ENCODE measurements around the gene DYDC2.
A peak's percentile ranks its signal among the peaks of the same experiment; 100 is the strongest.
"Not testable (repeated sequence)": the region's sequence is repeated elsewhere in the genome, so short reads cannot be mapped to it uniquely, and the experiment has no call there.

DYDC2 gene, protein sequence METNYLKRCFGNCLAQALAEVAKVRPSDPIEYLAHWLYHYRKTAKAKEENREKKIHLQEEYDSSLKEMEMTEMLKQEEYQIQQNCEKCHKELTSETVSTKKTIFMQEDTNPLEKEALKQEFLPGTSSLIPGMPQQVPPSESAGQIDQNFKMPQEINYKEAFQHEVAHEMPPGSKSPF

DNA sequence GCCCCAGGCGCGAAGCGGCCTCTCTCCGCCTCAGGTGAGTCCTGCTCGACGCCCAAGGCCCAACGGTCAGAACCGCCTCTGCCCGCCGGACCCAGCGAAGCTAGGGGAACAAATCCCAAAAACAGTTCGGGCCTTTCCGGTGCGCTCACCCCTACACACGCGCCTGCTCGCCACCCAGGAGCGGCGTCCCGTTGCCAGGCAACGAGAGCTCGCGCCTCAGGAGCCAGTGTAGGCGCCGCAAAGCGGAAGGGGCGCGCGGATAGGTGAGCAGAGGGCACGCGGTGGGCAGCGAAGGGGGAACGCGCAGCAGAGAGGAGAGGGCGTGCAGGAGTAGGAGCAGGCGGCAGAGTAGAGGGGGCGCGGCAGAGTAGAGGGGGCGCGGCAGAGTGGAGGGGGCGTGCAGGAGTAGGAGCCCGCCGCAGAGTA, at the start of gene DYDC2, which contains the start of gene DYDC1:
Gene DYDC2 (plus strand): TSS at position 219 of the 426 bp plus-strand sequence. CDS start 5,663 bp downstream, outside the sequence.
Gene DYDC1 (minus strand): TSS at position 193 of the 426 bp plus-strand sequence. CDS start 4,154 bp downstream, outside the sequence.
- DNase-seq (ENCODE audit: low spot score) (no peak), FAIRE-seq (no peak)

DNA sequence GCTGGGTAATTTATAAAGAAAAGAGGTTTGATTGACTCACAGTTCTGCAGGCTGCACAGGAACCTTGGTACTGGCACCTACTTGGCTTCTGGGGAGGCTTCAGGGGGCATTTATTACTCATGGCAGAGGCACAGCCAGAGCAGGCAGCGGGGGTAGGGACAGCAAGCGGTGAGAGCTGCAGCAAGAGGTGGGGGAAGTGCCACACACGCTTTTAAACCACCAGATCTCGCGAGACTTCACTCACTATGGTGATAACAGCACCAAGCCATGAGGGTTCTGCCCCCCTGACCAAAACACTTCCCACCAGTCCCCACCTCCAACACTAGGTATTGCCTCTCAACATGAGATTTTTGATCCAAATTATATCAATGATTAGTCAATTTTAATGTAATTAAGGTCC, 43.1 kb upstream of the DYDC2 start:
- FAIRE-seq (no peak), DNase-seq (ENCODE audit: low spot score) (no peak)

DNA sequence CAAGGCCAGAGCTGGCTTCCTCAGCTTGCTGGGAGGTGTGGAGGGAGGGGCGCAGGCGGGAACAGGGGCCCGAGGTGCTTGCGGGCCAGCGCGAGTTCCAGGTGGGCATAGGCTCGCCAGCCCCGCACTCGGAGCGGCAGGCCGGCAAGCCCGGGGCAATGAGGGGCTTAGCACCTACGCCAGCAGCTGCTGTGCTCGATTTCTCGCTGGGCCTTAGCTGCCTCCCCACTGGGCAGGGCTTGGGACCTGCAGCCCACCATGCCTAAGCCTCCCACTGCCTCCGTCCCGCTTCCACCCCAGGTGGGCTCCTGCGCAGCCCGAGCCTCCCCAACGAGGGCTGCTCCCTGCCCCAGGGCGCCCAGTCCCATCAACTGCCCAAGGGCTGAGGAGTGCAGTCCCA, 41.2 kb upstream of the DYDC2 start:
- FAIRE-seq (no peak), DNase-seq (ENCODE audit: low spot score) (no peak)

DNA sequence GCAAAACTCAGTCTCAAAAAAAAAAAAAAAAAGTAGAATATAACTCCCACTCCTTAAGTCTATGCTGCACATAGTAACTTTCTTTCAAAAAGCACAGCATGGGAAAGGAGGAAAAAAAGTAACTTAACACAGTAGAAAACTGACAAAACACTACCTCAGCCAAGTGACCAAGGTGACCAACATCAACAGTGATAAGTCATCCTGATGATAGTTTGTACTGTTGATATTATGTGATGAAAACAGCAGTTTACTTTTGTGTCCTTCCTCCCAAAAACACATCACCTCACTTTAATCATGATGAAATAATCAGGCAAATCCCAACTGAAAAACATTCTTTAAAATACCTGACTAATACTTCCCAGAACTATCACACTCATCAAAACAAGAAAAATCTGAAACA, 37.8 kb upstream of the DYDC2 start:
- FAIRE-seq (no peak), DNase-seq (ENCODE audit: low spot score) (no peak)

DNA sequence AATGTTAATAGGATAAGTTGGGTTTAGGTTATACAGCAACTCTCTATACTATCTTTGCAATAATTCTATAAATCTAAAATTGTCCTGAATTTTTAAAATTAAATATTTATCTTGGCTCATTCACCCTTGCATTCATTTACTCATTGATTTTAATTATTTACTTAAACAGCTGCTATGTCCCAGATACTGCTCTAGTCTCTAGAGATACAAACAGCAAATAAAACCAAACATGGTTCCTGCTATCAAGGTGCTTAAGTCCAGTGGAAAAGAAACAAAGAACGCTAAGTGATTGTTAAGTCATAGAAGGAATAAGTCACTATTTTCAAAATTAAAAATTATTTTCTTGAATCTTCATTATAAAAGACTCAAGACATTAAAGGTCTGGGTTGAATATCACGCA, 37.3 kb upstream of the DYDC2 start:
- FAIRE-seq (no peak), DNase-seq (ENCODE audit: low spot score) (no peak)

DNA sequence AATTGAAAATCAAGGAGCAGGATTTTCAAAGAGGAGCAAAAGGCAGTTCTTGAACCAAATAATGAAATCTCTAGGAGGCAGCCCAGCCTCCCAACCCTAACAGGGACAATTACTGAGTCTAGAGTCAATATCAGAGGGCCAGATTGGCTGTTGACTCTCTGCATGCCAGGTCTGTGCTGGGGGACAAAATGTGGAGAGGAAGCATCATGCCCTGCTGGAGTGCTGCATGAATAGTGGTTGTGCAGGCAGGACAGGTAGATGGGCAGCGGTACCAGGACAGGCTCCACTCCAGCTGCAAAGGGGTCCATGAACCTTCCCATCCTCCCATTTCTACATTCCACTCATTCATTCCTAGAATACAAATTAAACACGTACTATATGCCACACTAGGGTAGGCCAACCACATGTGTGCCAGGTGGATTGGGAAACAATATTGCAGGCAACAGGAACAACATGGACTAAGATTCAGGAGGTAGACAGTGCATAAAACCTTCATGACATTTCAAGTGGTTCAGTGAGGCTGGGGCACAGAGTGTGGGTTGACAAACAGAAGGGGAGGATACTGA, 36.8 kb upstream of the DYDC2 start:
- no peak for FAIRE-seq
- DNase-seq (ENCODE audit: low spot score) = no peak

DNA sequence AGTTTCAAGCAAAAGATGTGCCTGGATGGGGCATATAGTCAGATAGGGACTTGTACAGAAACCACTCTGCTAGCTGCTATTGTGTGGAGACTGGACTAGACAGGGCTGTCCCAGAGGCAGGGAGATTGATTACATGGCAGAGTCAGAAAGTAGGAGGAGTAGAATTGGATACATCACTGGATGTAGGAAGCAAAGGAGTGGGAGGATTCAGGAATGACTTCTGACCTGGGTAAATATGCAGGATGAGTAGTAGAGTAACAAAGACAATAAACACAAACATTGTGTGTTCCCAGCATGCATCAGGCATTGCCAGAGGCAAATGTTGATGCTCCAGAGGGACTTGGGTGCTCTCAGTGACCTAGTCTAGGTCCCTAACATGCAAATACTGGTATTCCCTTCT, 36.2 kb upstream of the DYDC2 start:
- FAIRE-seq (no peak), DNase-seq (ENCODE audit: low spot score) (no peak)

DNA sequence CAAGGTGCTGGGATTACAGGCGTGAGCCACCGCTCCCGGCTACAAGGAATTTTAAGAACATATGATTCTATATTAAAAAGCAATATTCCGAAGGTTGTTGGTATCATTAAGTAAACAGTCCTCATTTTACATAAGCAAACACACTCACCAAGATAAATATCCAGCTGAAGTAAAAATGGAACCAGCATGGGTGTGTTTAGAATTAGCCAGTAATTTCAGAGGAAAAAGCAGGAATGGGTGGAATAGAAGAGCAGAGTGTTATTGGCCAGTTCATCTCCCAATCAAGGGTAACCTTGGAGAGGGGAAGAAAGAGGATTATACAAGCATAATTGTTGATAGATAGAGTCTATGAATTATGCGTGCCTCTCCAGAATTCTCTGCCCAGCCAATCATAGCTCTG, 35.4 kb upstream of the DYDC2 start:
- FAIRE-seq (no peak), DNase-seq (ENCODE audit: low spot score) (no peak)

DNA sequence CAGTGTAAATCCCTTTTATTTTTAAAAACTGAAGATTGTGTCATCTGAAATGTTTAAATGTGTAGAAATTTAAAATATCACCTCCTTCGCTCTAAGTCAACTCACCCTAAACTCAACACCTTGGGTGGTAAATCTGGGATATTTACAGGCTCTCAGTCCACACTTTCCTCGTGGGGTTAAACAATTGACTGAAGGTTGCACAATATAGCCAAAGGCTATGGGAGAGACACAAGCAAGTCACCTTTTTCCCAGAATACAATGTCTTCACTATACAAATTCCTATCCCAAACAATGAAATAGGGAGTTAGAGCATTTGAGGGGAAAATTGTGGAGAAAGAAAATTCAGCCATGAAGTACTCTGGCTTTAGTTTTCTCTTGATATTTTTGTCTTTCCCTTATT, 34.4 kb upstream of the DYDC2 start:
- FAIRE-seq (no peak), DNase-seq (ENCODE audit: low spot score) (no peak)

DNA sequence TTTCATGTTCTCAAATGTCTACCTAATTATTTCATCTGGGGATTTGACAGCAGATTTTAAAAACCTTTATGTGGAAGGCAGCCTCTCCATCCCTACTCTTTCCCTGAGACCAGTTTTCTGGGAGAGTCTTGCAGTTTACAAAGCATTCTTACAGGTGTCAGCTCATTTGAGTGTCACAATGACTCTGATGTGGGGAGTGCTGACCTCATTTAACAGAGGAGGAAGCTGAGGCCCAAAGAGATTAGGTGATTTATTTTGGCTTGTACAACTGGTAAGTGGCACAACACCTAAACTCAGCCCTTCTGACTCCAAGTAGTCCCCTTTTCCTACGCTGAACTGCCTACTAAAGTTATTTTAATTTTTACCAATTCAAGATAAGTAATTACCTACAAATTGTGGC, 33.9 kb upstream of the DYDC2 start:
- FAIRE-seq = no peak
- DNase-seq (ENCODE audit: low spot score) = no peak

DNA sequence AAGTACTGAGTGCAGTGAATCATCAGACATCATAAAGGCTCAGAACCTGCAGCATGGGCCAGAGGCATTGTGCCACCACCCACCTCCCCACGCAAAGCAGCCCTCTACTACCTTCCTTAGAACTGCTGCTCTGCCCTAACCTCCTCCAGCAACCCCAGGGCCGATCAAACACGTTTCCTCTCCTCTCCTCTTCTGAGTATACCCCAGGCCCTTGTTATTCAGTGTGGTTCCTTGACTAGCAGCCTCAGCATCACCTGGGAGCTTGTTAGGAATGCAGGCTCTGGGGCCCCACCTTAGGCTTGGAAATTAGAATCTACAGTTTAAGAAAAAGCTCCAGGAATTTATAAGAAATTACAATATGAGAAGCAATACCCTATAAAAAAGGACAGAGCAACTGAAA, 33.3 kb upstream of the DYDC2 start:
- no peak for FAIRE-seq
- no peak for DNase-seq (ENCODE audit: low spot score)

DNA sequence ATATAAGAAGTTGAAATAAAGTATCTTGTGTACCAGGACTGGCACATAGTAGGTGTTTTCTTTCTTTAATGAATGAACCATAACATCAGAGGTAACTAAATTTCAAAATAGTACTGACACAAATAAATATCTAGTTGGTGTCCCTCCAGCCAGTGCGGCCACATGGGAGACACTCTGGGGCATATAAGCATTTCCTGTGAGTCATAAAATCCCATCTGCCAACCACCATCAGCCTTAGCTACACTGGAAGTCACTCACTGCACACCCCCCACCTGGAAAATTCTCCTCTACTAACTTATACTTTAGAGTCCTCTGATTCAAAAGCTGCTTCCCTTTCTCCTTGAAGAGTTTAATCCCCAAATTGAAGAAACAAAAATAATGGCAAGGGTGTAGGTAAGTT, 32.5 kb upstream of the DYDC2 start:
- DNase-seq (ENCODE audit: low spot score) (peak; percentile 39), FAIRE-seq (peak; percentile 30)

DNA sequence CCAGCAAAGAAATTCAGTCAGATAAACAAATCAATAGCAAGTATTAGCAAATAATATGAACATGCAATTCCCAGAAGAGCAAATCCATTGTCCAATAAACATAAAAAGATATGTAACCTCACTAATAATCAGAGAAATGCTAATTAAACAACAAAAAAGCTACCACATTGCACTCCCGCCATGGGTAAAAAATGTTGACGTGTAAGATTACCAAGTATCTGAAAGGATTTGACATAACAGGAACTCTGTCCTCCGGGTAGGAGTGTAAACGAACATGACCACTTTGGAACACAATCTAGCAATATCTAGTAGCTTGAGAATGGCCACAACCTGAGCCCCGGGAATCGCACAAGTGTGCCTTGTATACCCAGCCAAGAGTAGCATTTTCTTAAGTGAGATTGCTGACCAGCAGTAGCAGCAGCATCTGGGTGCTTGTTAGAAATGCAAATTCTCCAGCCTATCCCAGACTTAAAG, 31.7 kb upstream of the DYDC2 start:
- FAIRE-seq (no peak), DNase-seq (ENCODE audit: low spot score) (no peak)

DNA sequence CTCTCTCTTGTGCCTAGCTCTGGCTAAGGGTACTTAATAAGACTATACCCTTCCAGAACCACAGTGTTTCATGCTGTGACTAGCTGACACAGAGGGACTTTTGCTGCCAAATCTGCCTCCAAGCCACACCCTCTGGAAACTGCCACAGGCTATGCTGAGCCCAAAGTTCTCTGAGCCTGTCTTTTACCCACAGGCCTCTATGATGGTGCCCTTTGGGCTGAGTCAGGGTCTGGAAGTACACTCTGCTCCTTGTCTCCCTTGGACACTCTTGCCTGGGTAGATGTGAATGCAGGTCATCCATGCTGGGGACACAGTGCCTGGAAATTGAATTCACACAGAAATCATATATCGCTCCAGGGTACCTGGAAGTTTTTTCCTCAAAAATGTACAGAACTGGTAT, 22.6 kb upstream of the DYDC2 start:
- DNase-seq (ENCODE audit: low spot score) (no peak), FAIRE-seq (no peak)

DNA sequence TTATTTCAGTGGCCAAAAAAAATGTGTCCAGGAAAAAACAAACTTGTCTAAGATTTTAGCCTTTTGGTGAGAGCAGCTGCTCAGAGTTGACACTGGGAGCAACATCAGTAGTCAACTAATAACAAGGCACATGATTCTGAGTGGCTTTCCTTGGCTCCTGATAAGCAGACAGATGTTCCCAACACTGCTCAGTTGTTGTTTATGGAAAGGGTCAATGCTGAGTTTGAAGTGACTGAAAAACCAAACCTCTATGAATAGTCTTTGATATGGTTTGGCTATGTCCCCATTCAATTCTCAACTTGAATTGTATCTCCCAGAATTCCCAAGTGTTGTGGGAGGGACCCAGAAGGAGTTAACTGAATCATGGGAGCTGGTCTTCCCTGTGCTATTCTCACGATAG, 12.3 kb upstream of the DYDC2 start:
- FAIRE-seq (no peak), DNase-seq (ENCODE audit: low spot score) (no peak)

DNA sequence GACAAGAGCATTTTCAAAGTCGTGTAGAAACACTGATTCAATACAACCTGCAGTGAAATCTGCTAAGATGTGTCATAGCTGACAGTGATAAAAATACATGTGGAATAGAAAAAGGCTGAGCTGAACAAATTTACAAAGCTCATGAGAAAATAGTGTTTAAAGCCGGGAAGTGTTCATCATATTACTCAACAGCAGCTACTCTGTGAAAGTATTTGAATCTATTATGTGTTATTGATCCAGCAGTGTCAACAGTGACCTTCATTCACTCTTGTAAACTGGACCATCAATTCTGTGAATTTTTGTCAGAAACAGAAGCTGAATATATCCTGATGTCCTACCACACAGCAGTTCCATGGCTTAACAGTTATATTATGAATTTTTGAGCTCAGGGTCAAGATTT, 11.7 kb upstream of the DYDC2 start:
- DNase-seq (ENCODE audit: low spot score) = no peak
- no peak for FAIRE-seq

DNA sequence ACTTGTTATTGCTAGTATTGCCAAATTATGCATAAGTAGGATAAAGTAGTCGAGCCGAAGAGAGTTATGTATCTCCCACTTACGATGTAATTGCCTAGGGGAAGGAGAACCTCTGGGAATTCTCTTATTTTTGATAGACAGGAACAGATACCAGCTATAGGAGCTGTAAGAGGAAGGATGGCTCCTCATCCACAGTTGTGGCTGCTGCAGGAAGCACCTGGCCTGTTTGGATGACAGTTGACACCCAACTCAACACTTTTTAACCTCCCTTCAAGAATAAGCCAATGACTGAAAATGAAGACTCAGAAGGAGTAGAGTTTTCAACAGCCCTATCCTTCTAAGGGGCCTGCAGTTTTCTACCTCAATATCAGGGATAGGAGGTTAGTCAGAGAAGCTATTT, 6.3 kb upstream of the DYDC2 start:
- DNase-seq (ENCODE audit: low spot score) (no peak), FAIRE-seq (no peak)

DNA sequence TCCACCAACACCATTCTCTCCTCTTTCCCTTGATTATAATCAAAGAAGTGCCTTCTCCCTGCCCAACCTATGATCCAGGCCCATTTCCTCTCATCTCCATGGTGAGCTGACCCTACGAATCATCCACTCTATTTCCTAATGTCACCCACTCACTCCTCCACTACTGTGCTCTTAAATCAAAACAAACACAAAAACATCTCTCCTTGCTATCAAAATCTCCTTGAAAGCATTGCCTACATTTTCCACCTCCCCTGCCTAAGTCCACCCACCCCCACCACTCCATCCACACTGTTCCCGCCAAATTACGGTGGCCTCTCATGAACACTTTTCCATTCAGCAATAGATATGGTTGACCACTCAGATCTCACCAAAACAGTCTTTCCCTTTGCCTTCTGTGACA, 5.4 kb upstream of the DYDC2 start:
- no peak for DNase-seq (ENCODE audit: low spot score)

DNA sequence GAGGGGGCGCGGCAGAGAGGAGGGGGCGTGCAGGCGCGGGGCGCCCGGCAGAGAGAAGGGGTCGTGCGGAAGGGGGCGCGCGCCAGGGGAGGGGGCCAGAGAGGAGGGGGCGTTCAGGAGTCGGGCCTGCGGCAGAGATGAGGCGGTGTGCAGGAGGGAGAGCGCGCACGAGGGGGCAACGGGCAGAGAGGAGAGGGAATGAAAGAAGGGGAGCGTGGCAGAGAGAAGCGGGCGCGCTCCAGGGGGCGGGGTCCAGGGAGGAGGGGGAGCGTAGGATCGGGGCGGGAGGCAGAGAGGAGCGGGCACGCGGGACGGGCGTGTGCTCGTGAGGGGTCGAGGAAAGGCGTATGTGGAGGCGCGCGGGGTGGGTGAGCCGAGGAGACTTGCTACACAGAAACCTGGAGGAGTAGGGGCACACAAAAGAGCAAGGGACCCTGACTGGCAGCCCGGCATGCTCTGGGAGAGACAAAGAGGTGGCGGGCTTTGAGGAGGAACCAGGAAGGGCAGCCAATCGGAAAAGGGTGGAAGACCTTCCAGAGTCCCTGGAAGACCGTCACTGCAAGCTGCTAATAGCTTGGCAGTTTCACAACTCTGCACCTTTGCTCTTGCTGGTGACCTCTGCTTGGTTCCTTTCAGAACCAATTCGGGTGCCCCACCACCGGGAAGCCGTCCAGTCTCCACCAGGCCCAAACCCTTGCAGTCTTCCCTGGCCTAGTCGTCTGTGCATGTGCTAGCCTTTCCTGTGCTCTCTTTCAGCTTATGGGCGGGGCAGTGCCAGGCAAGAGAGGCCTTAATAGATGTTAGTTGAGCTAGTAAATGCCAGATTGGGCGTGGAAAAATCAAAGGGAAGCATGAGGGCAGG, 639 bp downstream of the DYDC2 start:
- FAIRE-seq = no peak
- no peak for DNase-seq (ENCODE audit: low spot score)

More for the DNA sequence above, 5.4 kb upstream of the DYDC2 start:
- no peak for FAIRE-seq

DNA sequence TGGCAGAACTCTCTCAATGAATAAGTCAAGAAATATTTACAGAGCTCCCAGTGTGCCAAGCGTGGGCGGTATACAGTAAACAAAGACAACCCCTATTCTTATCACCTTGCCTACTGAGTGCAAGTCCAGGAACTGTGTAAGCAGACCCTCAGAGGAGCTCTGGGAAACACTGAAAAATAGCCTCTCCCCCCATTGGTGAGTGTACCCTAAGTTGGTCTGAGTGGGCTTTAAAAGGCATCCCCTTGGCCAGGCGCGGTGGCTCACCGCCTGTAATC, 1.2 kb downstream of the DYDC2 start:
- DNase-seq (ENCODE audit: low spot score) = no peak
- FAIRE-seq = no peak

DNA sequence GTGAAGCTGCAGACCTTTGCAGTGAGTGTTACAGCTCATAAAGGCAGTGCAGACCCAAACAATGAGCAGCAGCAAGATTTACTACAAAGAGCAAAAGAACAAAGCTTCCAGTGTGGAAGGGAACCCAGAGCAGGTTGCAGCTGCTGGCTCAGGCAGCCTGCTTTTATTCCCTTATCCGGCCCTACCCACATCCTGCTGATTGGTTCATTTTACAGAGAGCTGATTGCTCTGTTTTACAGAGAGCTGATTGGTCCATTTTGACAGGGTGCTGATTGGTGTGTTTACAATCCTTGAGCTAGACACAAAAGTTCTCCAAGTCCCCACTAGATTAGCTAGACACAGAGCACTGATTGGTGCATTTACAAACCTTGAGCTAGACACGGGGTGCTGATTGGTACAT, 2.3 kb downstream of the DYDC2 start:
- FAIRE-seq; DNase-seq (ENCODE audit: low spot score): not testable (repeated sequence)

DNA sequence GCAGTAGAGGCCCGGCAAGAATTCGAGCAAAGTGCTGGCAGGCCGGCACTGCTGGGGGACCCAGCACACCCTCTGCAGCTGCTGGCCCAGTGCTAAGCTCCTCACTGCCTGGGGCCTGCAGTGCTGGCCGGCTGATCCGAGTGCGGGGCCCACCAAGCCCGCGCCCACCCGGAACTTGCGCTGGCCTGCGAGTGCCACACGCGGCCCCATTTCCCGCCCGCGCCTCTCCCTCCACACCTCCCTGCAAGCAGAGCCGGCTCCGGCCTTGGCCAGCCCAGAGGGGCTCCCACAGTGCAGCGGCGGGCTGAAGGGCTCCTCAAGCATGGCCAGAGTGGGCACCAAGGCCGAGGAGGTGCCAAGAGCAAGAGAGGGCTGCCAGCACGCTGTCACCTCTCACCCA, 3.1 kb downstream of the DYDC2 start:
- no peak for FAIRE-seq
- no peak for DNase-seq (ENCODE audit: low spot score)

DNA sequence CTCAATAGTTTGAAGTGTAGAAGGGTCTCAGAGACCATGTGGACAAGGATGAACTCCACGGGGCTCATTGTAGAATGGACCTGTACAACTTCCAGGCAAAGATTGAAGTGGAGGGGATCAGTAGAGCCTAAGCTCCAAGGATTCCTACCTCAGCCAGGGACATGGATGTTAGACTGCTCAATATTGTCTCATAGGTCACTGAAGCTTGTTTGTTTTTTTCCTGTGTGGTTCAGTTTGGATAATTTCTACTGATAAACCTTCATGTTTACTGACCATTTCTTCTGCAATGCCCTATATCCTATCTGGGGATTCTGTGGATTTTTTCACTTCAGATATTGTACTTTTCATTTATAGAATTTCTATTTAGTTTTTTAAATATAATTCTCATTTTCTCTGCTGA, 8.9 kb downstream of the DYDC2 start:
- no peak for DNase-seq (ENCODE audit: low spot score)
- no peak for FAIRE-seq

All from RCC 7860 (cell line).